Esophagus muscularis mucosa (tissue), 4 donors: ENCODE measurements around the gene ALDOB. TPM values are rescaled to one million over a fixed set of nuclear protein-coding genes. Genes with fewer than 3 reads are reported as not detected.

ENCODE experiments used
- DNase-seq: peaks from one replicate; pipeline ENCODE4 v3.0.0-alpha.2; 2017; ENCODE audit errors: extremely low spot score
- H3K27ac ChIP-seq, 4 donors: fragments of 200-600 bp; sonication (generic); replicated peaks in 1 of 4; 1 replicate in 3 of 4; 2 replicates in 1 of 4; pipeline ENCODE4 v1.5.1; 2016 to 2019; ENCODE audit warnings: mild to moderate bottlenecking in 1 of 4
- H3K27me3 ChIP-seq, 4 donors: fragments of 200-600 bp; sonication (generic); one replicate each; pipeline versions ENCODE4 v1.5.1 to v1.6.0; 2016 to 2019
- H3K36me3 ChIP-seq, 4 donors: fragments of 200-600 bp; sonication (generic); one replicate each; pipeline ENCODE4 v1.5.1; 2016 to 2019
- H3K4me1 ChIP-seq, 4 donors: fragments of 200-600 bp; sonication (generic); one replicate each; pipeline ENCODE4 v1.5.1; 2016 to 2019
- H3K4me3 ChIP-seq, 4 donors: fragments of 200-600 bp; sonication (generic); 1 replicate in 2 of 4; 2 replicates in 2 of 4; pipeline ENCODE4 v1.5.1; 2016 to 2019; ENCODE audit warnings: mild to moderate bottlenecking in 4 of 4, moderate library complexity in 1 of 4
- H3K9me3 ChIP-seq, 4 donors: fragments of 200-600 bp; sonication (generic); 1 replicate in 3 of 4; 2 replicates in 1 of 4; pipeline ENCODE4 v1.5.1; 2016 to 2019
- CTCF ChIP-seq, 3 experiments: fragments of 200-600 bp in 2 of 3; fragments of 450-650 bp in 1 of 3; sonication (generic) in 2 of 3; IDR thresholded peaks; one replicate each; pipeline ENCODE4 v1.5.1; 2017 to 2019; ENCODE audit warnings: antibody characterized with exemption in 3 of 3, mild to moderate bottlenecking in 2 of 3, moderate library complexity in 1 of 3
- EP300 ChIP-seq: sonication (generic); formaldehyde crosslinking; IDR thresholded peaks from one replicate; pipeline ENCODE4 v1.6.1; 2017; ENCODE audit warnings: antibody characterized with exemption
- POLR2A ChIP-seq: fragments of 450-650 bp; IDR thresholded peaks from one replicate; pipeline ENCODE4 v1.6.1; 2017; ENCODE audit warnings: antibody characterized with exemption, moderate library complexity, mild to moderate bottlenecking, low read depth
- POLR2AphosphoS5 ChIP-seq, 2 donors: sonication (generic); formaldehyde crosslinking; IDR thresholded peaks; one replicate each; pipeline ENCODE4 v1.6.1; 2017; ENCODE audit warnings: antibody characterized with exemption in 2 of 2
- WGBS: methylation state at CpG from one replicate; pipeline ENCODE4 v1.1.5; 2018; 5-methylcytosine and 5-hydroxymethylcytosine counted together
- intact Hi-C: fragments of 100-400 bp; cut with DNase I; formaldehyde crosslinking; loops from one replicate; pipeline ENCODE4 v1.15.1; 2023
- total RNA-seq, 4 donors: library from RNA; depleted of rRNA; stranded (reverse); fragments of >200 nt; gene quantifications; one replicate each; pipeline versions ENCODE4 v1.1.0 to v1.2.1, GENCODE V29; 2016

ALDOB gene
- total RNA-seq, 4 donors from 2014 or later: 0.23 to 0.33 TPM; not detected in 2

- TF ChIP-seq CTCF (IDR thresholded peaks at IDR 0.05) (no peak), POLR2A (no peak), EP300 (no peak), POLR2AphosphoS5 (IDR thresholded peaks at IDR 0.05) (no peak)
- Histone ChIP-seq H3K4me1 (peaks cover 34 to 53% (median 47%) of the 10 kb centered on the region in 4 donors), H3K4me3 (peak overlapping the region; percentile 65 to 85 (median 68)), H3K36me3 (peaks cover 21 to 31% (median 26%) of the 10 kb centered on the region in 4 donors), H3K27me3 (no peaks in the 10 kb centered on the region), H3K27ac (peak overlapping the region; percentile 81 to 90 (median 84)), H3K9me3 (peaks cover 0 to 3% (median 0%) of the 10 kb centered on the region in 4 donors)
- WGBS: 10% methylated on average over 4 of the region's 4 CpGs
- DNase-seq: no peak
- intact Hi-C loops: no loop called here
These were observed 37.9 kb downstream of the ALDOB start for GRCh38 chr9:101397746-101398067.

GRCh38 chr9:101394687-101395086, 40.9 kb downstream of the ALDOB start:
- TF ChIP-seq POLR2AphosphoS5 (IDR thresholded peaks at IDR 0.05) (no peak), EP300 (no peak), POLR2A (no peak), CTCF (IDR thresholded peaks at IDR 0.05) (no peak)
- Histone ChIP-seq H3K27me3 (no peaks in the 10 kb centered on the region), H3K27ac (no peak overlapping the region), H3K4me3 (no peak overlapping the region), H3K9me3 (peaks cover 0 to 3% (median 0%) of the 10 kb centered on the region in 4 donors), H3K4me1 (peaks cover 16 to 29% (median 28%) of the 10 kb centered on the region in 4 donors), H3K36me3 (peaks cover 8 to 18% (median 10%) of the 10 kb centered on the region in 4 donors)
- no peak for DNase-seq
- WGBS: 95% methylated on average over 1 of the region's 1 CpG
- intact Hi-C loops: no loop called here

- WGBS: 98% methylated on average over 3 of the region's 3 CpGs
- Histone ChIP-seq H3K27me3 (no peaks in the 10 kb centered on the region), H3K9me3 (peaks cover 0 to 3% (median 0%) of the 10 kb centered on the region in 4 donors), H3K36me3 (peaks cover 13 to 28% (median 20%) of the 10 kb centered on the region in 4 donors), H3K4me3 (no peak overlapping the region), H3K27ac (no peak overlapping the region), H3K4me1 (peaks cover 15 to 24% (median 22%) of the 10 kb centered on the region in 4 donors)
- TF ChIP-seq CTCF (IDR thresholded peaks at IDR 0.05) (no peak), POLR2AphosphoS5 (IDR thresholded peaks at IDR 0.05) (no peak), POLR2A (no peak), EP300 (no peak)
- no peak for DNase-seq
- intact Hi-C loops: no loop called here
These were observed 42.4 kb downstream of the ALDOB start for GRCh38 chr9:101393135-101393534.

GRCh38 chr9:101388507-101388993, 47.0 kb downstream of the ALDOB start:
- DNase-seq: no peak
- Histone ChIP-seq H3K9me3 (peaks cover 0 to 11% (median 3%) of the 10 kb centered on the region in 4 donors), H3K27ac (no peak overlapping the region), H3K36me3 (peaks cover 13 to 24% (median 20%) of the 10 kb centered on the region in 4 donors), H3K4me3 (no peak overlapping the region), H3K4me1 (no peaks in the 10 kb centered on the region), H3K27me3 (no peaks in the 10 kb centered on the region)
- TF ChIP-seq CTCF (IDR thresholded peaks at IDR 0.05): no peak
- no peak for TF ChIP-seq POLR2A
- no peak for TF ChIP-seq POLR2AphosphoS5 (IDR thresholded peaks at IDR 0.05)
- TF ChIP-seq EP300: no peak
- WGBS: 84% methylated on average over 2 of the region's 2 CpGs
- intact Hi-C loops: no loop called here
